ENCODE data around the gene ZNF169. TPM values are rescaled to one million over a fixed set of nuclear protein-coding genes. Genes with fewer than 3 reads are reported as not detected.
A peak's percentile ranks its signal among the peaks of the same experiment; 100 is the strongest.

ZNF169 gene
- total and polyA plus RNA-seq, 4 donors = 6.4 to 10.1 (median 8.4) TPM

DNA sequence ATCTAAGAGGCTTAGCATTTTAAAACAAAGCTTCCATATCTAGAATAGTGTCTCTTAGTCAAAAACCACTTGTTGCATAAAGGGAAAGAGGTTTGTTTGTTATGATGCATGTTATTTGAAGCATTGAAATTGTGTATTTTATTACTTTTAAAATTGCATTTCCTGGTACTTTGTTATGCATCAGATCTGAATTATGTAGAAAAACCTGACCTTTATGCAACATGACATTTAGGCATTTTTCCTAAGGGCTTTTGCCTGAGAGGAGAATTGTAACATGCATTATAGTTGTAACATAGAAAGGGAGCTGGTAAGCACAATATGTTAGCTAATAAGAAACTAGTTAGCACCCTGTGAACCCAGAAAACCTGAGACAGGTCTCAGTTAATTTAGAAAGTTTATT lies 22.0 kb downstream of the ZNF169 start:
- peaks cover 2% of the 10 kb centered on the region for H3K9me3 ChIP-seq (ENCODE audit: control insufficient read depth, insufficient read depth, low read length)
- H3K4me1 ChIP-seq (ENCODE audit: control insufficient read depth, insufficient read depth, low read length) = no peaks in the 10 kb centered on the region
- no peak for DNase-seq (ENCODE audit: low read depth in 4 of 6, low spot score in 6 of 6)
- H3K36me3 ChIP-seq (ENCODE audit: control insufficient read depth, insufficient read depth, low read length) = peaks cover 3% of the 10 kb centered on the region
- H3K27me3 ChIP-seq (ENCODE audit: control insufficient read depth, insufficient read depth, low read length) = no peaks in the 10 kb centered on the region
- H3K27ac ChIP-seq (ENCODE audit: low read depth, low read length) = no peak overlapping the region
- H3K4me3 ChIP-seq (ENCODE audit: low read depth, low read length) = no peak overlapping the region

DNA sequence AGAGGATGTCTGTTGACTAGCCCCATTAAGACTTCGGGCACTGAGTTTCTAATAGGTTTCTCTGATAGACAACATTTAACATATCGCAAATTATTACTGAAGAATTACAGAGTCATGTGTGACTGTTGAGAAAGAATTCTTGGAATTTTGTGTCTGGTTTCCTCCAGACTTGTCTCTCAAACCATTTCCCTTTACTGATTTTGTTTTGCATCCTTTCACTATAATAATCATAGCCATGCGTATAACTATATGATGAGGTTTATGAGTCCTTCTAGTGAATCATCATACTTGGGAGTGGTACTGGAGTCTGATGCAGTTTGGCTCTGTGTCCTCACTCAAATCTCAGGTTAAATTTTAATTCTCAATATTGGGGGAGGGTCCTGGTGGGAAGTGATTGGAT lies 27.0 kb downstream of the ZNF169 start:
- no CpG with 5 or more reads among the region's 3 CpGs for WGBS (ENCODE audit: insufficient coverage)
- H3K4me1 ChIP-seq (ENCODE audit: control insufficient read depth, insufficient read depth, low read length) = no peaks in the 10 kb centered on the region
- no peak overlapping the region for H3K4me3 ChIP-seq (ENCODE audit: low read depth, low read length)
- no peaks in the 10 kb centered on the region for H3K27me3 ChIP-seq (ENCODE audit: control insufficient read depth, insufficient read depth, low read length)
- no peaks in the 10 kb centered on the region for H3K36me3 ChIP-seq (ENCODE audit: control insufficient read depth, insufficient read depth, low read length)
- H3K9me3 ChIP-seq (ENCODE audit: control insufficient read depth, insufficient read depth, low read length) = peaks cover 2% of the 10 kb centered on the region
- no peak for DNase-seq (ENCODE audit: low read depth in 4 of 6, low spot score in 6 of 6)
- no peak overlapping the region for H3K27ac ChIP-seq (ENCODE audit: low read depth, low read length)

DNA sequence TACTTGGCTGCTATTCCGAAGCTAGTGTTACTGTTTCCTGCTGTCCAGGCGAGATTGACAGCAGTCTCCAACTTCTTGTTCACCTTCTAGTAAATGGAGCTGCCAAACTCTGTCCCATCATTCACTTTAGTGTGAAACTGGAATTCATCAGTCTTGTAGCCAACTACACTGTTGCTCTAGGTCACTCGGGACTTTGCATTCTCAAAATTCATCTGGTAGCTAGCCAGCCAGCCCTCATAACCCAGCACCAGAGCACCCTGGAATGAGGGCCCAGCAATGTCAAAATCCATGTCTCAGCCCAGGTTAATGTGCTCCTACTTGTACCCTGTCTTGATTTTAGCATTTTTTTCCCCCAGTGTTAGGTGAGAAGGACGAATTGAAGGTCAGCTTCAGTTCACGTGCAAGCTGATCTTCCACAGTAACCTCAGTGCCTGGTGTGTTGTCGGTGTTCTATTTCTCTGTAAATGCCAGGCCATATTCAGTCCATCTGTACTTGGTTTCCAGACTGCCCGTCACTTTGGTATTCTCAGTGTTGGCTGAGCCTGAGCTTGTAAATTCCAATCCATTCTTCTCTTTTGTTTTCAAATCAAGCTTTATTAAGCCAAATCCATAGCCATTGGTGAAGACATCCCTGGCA lies 28.9 kb downstream of the ZNF169 start:
- Histone ChIP-seq H3K27me3 (ENCODE audit: control insufficient read depth, insufficient read depth, low read length) (no peaks in the 10 kb centered on the region), H3K36me3 (ENCODE audit: control insufficient read depth, insufficient read depth, low read length) (peaks cover 6% of the 10 kb centered on the region), H3K27ac (ENCODE audit: low read depth, low read length) (no peak overlapping the region), H3K9me3 (ENCODE audit: control insufficient read depth, insufficient read depth, low read length) (peaks cover 2% of the 10 kb centered on the region), H3K4me3 (ENCODE audit: low read depth, low read length) (no peak overlapping the region), H3K4me1 (ENCODE audit: control insufficient read depth, insufficient read depth, low read length) (no peaks in the 10 kb centered on the region)
- 91% methylated on average over 7 of the region's 7 CpGs for WGBS (ENCODE audit: insufficient coverage)
- DNase-seq (ENCODE audit: low read depth in 4 of 6, low spot score in 6 of 6) = no peak

DNA sequence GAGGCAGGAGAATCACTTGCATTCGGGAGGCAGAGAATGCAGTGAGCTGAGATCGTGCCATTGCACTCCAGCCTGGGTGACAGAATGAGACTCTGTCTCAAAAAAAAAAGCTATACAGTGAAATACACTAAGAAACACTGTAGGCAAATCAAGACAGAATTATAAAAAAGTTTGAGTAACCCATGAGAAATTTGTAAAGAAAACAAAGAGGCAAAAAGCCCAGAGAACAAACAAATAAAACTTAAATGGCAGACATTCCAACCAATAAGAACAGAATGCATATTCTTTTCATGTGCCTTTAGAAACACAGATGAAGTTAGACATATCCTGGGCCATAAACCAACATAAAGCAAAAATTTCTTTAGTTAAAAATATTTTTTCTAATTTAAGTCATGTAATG lies 30.6 kb downstream of the ZNF169 start:
- Histone ChIP-seq H3K27ac (ENCODE audit: low read depth, low read length) (no peak overlapping the region), H3K9me3 (ENCODE audit: control insufficient read depth, insufficient read depth, low read length) (peaks cover 2% of the 10 kb centered on the region), H3K36me3 (ENCODE audit: control insufficient read depth, insufficient read depth, low read length) (peaks cover 6% of the 10 kb centered on the region), H3K4me3 (ENCODE audit: low read depth, low read length) (no peak overlapping the region), H3K4me1 (ENCODE audit: control insufficient read depth, insufficient read depth, low read length) (no peaks in the 10 kb centered on the region), H3K27me3 (ENCODE audit: control insufficient read depth, insufficient read depth, low read length) (no peaks in the 10 kb centered on the region)
- 78% methylated on average over 1 of the region's 2 CpGs for WGBS (ENCODE audit: insufficient coverage)
- no peak for DNase-seq (ENCODE audit: low read depth in 4 of 6, low spot score in 6 of 6)

DNA sequence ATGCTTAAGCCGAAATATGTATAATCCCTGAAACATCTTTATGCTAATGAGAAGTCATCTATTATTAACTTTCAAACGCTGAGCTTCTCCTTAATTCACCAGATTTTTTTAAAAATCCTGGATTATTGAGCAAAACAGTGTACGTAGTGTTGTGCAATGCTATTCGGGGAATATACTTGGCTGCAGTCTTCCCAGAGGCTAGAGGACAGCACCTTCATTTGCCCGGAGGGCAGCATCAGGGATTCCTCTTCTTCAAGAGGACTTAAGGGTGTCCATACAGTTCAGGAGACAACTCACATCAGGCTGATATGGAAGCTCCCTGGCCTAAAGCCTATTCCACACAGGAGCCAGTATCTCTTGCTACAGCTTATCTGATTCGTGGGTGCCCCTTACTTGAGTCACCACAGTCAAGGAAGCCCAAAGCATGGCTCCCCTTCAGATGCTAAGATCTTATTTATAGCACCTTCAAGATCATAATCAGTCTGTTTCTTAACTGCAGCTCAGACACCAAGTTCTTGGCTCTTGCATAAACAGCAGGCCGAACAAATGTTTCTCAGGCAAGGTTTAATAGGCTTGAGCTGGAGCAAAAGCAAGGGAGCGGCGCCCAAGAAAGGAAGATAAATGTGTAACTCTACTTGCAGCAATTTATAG lies 40.0 kb downstream of the ZNF169 start:
- no peaks in the 10 kb centered on the region for H3K4me1 ChIP-seq (ENCODE audit: control insufficient read depth, insufficient read depth, low read length)
- DNase-seq (ENCODE audit: low read depth in 4 of 6, low spot score in 6 of 6) = peak in 2 of 6 donors; percentile 6 to 82
- H3K9me3 ChIP-seq (ENCODE audit: control insufficient read depth, insufficient read depth, low read length) = no peaks in the 10 kb centered on the region
- no peak overlapping the region for H3K27ac ChIP-seq (ENCODE audit: low read depth, low read length)
- no peak overlapping the region for H3K4me3 ChIP-seq (ENCODE audit: low read depth, low read length)
- H3K27me3 ChIP-seq (ENCODE audit: control insufficient read depth, insufficient read depth, low read length) = no peaks in the 10 kb centered on the region
- peaks cover 2% of the 10 kb centered on the region for H3K36me3 ChIP-seq (ENCODE audit: control insufficient read depth, insufficient read depth, low read length)
- WGBS (ENCODE audit: insufficient coverage) = 82% methylated on average over 7 of the region's 9 CpGs

DNA sequence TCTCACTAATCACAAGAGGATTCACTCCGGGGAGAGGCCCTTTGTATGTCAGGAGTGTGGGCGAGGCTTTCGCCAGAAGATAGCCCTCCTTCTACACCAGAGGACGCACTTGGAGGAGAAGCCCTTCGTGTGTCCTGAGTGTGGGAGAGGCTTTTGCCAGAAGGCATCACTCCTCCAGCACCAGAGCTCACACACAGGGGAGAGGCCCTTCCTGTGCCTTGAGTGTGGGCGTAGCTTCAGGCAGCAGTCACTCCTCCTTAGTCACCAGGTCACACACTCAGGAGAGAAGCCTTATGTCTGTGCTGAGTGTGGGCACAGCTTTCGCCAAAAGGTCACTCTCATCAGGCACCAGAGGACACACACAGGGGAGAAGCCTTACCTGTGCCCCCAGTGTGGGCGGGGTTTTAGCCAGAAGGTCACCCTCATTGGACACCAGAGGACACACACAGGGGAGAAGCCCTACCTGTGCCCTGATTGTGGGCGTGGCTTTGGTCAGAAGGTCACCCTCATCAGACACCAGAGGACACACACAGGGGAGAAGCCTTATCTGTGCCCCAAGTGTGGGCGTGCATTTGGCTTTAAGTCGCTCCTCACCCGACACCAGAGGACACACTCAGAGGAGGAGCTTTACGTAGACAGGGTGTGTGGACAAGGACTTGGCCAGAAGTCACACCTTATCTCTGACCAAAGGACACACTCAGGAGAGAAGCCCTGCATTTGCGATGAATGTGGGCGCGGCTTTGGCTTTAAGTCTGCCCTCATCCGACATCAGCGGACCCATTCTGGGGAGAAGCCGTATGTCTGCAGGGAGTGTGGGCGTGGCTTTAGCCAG lies 41.6 kb downstream of the ZNF169 start:
- Histone ChIP-seq H3K4me3 (ENCODE audit: low read depth, low read length) (no peak overlapping the region), H3K9me3 (ENCODE audit: control insufficient read depth, insufficient read depth, low read length) (no peaks in the 10 kb centered on the region), H3K36me3 (ENCODE audit: control insufficient read depth, insufficient read depth, low read length) (peaks cover 2% of the 10 kb centered on the region), H3K4me1 (ENCODE audit: control insufficient read depth, insufficient read depth, low read length) (no peaks in the 10 kb centered on the region), H3K27ac (ENCODE audit: low read depth, low read length) (no peak overlapping the region), H3K27me3 (ENCODE audit: control insufficient read depth, insufficient read depth, low read length) (no peaks in the 10 kb centered on the region)
- DNase-seq (ENCODE audit: low read depth in 4 of 6, low spot score in 6 of 6) = no peak
- WGBS (ENCODE audit: insufficient coverage) = 96% methylated on average over 15 of the region's 20 CpGs

DNA sequence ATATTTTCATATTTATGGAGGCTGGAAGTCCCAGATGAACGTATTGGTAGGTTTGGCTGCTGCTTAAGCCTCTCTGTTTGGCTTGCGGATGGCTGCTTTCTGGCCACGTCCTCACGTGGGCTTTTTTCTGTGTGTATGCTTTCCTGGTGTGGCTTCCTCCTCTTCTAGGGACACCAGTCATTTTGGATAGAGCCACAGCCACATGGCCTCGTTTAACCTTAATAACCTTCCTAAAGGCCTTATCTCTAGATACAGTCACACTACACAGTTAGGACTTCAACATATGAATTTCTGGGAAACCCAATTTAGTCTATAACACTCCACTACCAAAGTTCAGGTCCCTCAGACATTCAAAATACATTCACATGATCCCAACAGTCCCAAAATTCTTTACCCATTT lies 42.5 kb downstream of the ZNF169 start:
- WGBS (ENCODE audit: insufficient coverage) = 84% methylated on average over 4 of the region's 5 CpGs
- no peak for DNase-seq (ENCODE audit: low read depth in 4 of 6, low spot score in 6 of 6)
- Histone ChIP-seq H3K4me3 (ENCODE audit: low read depth, low read length) (no peak overlapping the region), H3K36me3 (ENCODE audit: control insufficient read depth, insufficient read depth, low read length) (peaks cover 2% of the 10 kb centered on the region), H3K9me3 (ENCODE audit: control insufficient read depth, insufficient read depth, low read length) (no peaks in the 10 kb centered on the region), H3K27me3 (ENCODE audit: control insufficient read depth, insufficient read depth, low read length) (no peaks in the 10 kb centered on the region), H3K27ac (ENCODE audit: low read depth, low read length) (no peak overlapping the region), H3K4me1 (ENCODE audit: control insufficient read depth, insufficient read depth, low read length) (no peaks in the 10 kb centered on the region)

DNA sequence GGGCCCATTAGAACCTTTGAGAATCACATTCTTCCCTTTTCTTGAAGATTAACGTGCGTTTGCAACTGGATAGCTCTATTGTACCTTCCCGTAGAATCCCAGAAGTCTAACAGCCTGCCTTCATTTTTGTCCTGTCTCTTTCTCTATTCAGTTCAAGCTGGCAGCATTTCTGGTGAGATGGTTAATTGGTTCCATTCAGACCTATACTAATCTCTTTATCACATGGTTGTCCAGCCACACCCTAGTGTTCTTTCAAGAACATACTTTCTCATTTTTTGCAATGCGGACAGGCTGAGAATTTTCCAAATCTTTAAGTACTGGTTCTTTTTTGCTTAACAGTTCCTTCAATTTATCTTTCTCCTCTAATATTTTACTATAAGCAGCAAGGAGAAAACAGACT lies 43.3 kb downstream of the ZNF169 start:
- WGBS (ENCODE audit: insufficient coverage) = 82% methylated on average over 2 of the region's 4 CpGs
- no peak overlapping the region for H3K4me3 ChIP-seq (ENCODE audit: low read depth, low read length)
- H3K27ac ChIP-seq (ENCODE audit: low read depth, low read length) = no peak overlapping the region
- no peaks in the 10 kb centered on the region for H3K4me1 ChIP-seq (ENCODE audit: control insufficient read depth, insufficient read depth, low read length)
- H3K9me3 ChIP-seq (ENCODE audit: control insufficient read depth, insufficient read depth, low read length) = no peaks in the 10 kb centered on the region
- no peaks in the 10 kb centered on the region for H3K27me3 ChIP-seq (ENCODE audit: control insufficient read depth, insufficient read depth, low read length)
- no peak for DNase-seq (ENCODE audit: low read depth in 4 of 6, low spot score in 6 of 6)
- H3K36me3 ChIP-seq (ENCODE audit: control insufficient read depth, insufficient read depth, low read length) = no peaks in the 10 kb centered on the region

DNA sequence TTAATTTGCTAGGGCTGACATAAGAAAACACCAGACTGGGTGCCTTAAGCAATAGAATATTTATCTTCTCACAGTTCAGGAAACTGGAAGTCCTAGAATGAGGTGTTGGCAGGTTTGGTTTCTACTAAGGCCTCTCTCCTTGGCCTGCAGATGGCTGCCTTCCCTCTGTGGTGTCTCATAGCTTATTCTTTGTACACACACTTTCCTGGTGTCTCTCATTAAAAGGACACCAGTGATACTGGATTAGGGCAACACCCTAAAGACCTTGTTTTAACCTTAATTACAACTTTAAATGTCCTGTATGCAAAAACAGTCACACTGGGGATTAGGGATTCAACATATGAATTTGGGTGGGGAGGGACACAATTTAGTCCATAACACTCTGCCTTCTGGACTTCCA lies 44.2 kb downstream of the ZNF169 start:
- no peak for DNase-seq (ENCODE audit: low read depth in 4 of 6, low spot score in 6 of 6)
- H3K27me3 ChIP-seq (ENCODE audit: control insufficient read depth, insufficient read depth, low read length) = no peaks in the 10 kb centered on the region
- no peaks in the 10 kb centered on the region for H3K36me3 ChIP-seq (ENCODE audit: control insufficient read depth, insufficient read depth, low read length)
- H3K4me1 ChIP-seq (ENCODE audit: control insufficient read depth, insufficient read depth, low read length) = no peaks in the 10 kb centered on the region
- no peaks in the 10 kb centered on the region for H3K9me3 ChIP-seq (ENCODE audit: control insufficient read depth, insufficient read depth, low read length)
- no peak overlapping the region for H3K4me3 ChIP-seq (ENCODE audit: low read depth, low read length)
- no peak overlapping the region for H3K27ac ChIP-seq (ENCODE audit: low read depth, low read length)

All from spinal cord (tissue), 10 donors.